ENCODE data around the gene SIMC1. TPM values are rescaled to one million over a fixed set of nuclear protein-coding genes. Genes with fewer than 3 reads are reported as not detected.

SIMC1 gene
- total RNA-seq, 4 donors from 2014 or later: 9.0 to 20.2 (median 13.1) TPM

DNA sequence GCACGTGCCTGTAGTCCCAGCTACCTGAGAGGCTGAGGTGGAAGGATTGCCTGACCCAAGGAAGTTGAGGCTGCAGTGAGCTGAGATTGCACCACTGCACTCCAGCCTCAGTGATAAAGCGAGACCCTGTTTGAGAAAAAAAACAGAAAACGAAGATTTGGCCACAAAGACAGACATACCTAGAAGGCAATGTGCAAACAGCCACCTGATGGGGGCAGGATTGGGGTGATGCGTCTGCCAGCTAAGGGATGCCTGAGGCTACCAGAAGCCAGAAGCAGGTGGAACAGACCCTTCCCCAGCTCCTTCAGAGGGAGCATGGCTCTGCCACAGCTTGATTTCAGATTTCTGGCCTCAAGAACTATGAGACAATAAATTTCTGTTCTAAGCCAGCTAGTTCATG, 153.3 kb downstream of the SIMC1 start:
- no peaks in the 10 kb centered on the region for H3K9me3 ChIP-seq
- no peak for TF ChIP-seq POLR2A (IDR thresholded peaks at IDR 0.05)
- TF ChIP-seq, protein P1, sequence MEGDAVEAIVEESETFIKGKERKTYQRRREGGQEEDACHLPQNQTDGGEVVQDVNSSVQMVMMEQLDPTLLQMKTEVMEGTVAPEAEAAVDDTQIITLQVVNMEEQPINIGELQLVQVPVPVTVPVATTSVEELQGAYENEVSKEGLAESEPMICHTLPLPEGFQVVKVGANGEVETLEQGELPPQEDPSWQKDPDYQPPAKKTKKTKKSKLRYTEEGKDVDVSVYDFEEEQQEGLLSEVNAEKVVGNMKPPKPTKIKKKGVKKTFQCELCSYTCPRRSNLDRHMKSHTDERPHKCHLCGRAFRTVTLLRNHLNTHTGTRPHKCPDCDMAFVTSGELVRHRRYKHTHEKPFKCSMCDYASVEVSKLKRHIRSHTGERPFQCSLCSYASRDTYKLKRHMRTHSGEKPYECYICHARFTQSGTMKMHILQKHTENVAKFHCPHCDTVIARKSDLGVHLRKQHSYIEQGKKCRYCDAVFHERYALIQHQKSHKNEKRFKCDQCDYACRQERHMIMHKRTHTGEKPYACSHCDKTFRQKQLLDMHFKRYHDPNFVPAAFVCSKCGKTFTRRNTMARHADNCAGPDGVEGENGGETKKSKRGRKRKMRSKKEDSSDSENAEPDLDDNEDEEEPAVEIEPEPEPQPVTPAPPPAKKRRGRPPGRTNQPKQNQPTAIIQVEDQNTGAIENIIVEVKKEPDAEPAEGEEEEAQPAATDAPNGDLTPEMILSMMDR (IDR thresholded peaks at IDR 0.05): no peak
- peaks cover 8 to 19% of the 10 kb centered on the region in 2 donors for H3K4me1 ChIP-seq
- no peak for DNase-seq
- no peak overlapping the region for H3K27ac ChIP-seq
- intact Hi-C loops (cut with DNase I): no loop called here
- WGBS, 2 donors: 91 to 92% methylated on average over 4 of the region's 4 CpGs
- H3K27me3 ChIP-seq: no peaks in the 10 kb centered on the region
- H3K36me3 ChIP-seq: peaks cover 11% of the 10 kb centered on the region in 2 donors
- no peak overlapping the region for H3K4me3 ChIP-seq (replicated peaks in 1 of 3)

DNA sequence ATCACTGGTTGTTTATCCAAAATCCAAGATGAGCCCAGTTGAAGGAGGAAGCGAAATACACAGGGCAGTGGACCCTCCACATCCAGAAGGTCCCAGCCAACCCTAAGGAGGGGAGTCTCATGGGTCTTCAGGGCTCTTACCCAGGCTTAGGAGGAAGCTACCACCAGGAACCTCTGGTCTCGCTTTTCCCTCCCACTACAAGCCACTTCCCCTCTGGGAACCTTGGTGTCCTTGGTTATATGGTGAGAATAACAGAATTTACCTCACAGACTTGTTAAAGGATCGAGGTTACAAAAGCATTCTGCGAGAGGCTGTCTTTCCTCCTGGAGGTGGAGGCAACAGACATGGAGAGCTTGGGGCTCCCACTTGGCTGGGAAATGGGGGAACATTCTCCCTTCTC, 153.8 kb downstream of the SIMC1 start:
- DNase-seq: no peak

DNA sequence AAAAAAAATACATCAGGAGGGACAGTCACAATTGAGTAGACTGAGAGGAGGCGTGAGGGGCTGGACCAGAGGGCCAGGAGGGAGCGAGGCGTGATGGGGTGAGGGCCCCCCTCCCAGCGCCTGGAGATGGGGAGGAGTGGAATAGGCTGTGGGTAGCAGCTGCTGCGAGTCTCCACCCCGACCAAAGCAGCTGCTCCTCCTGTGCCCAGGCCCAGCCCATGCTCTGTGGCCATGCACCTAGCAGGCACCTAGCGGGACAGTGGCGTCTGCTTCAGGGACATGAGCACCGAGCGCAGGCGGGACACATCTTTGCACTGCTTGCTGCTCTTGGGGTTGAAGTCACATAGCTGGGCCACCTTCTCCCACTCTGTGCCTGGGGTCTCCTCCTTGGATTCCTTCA, 154.3 kb downstream of the SIMC1 start:
- intact Hi-C loops (cut with DNase I): no loop called here
- no peak overlapping the region for H3K27ac ChIP-seq
- peaks cover 11 to 16% of the 10 kb centered on the region in 2 donors for H3K36me3 ChIP-seq
- WGBS, 2 donors: 86 to 94% methylated on average over 6 to 10 of the region's 11 CpGs
- TF ChIP-seq POLR2A (IDR thresholded peaks at IDR 0.05): no peak
- TF ChIP-seq, protein P1 (IDR thresholded peaks at IDR 0.05): no peak
- no peaks in the 10 kb centered on the region for H3K27me3 ChIP-seq
- no peaks in the 10 kb centered on the region for H3K9me3 ChIP-seq
- H3K4me1 ChIP-seq: peaks cover 6 to 14% of the 10 kb centered on the region in 2 donors
- DNase-seq: no peak
- H3K4me3 ChIP-seq (replicated peaks in 1 of 3): no peak overlapping the region

More for the DNA sequence above, 153.8 kb downstream of the SIMC1 start:
- H3K27ac ChIP-seq: no peak overlapping the region
- intact Hi-C loops (cut with DNase I): no loop called here
- no peak overlapping the region for H3K4me3 ChIP-seq (replicated peaks in 1 of 3)
- H3K27me3 ChIP-seq: no peaks in the 10 kb centered on the region
- peaks cover 8 to 19% of the 10 kb centered on the region in 2 donors for H3K4me1 ChIP-seq
- WGBS, 2 donors: 87 to 91% methylated on average over 4 of the region's 4 CpGs
- H3K36me3 ChIP-seq: peaks cover 11 to 15% of the 10 kb centered on the region in 2 donors
- TF ChIP-seq POLR2A (IDR thresholded peaks at IDR 0.05): no peak
- TF ChIP-seq, protein P1 (IDR thresholded peaks at IDR 0.05): no peak
- no peaks in the 10 kb centered on the region for H3K9me3 ChIP-seq

DNA sequence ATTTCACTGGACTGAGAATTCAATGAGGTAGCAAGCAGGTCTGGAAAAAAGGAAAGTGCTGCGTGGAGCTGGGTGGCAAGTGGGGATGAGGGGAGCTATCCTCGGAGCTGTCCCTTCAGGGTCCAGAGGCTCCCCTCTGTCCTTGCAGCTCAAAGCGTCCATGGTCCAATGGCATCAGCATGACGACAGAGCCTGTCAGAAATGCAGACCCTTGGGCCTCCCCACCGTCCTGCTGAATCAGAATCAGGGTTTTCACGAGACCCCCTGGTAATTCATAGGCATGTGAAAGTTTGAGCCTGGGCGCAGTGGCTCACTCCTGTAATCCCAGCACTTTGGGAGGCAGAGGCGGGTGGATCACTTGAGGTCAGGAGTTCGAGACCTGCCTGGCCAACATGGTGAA, 155.9 kb downstream of the SIMC1 start:
- Histone ChIP-seq H3K4me3 (replicated peaks in 1 of 3) (no peak overlapping the region), H3K4me1 (peaks cover 0 to 9% of the 10 kb centered on the region in 2 donors), H3K27ac (no peak overlapping the region), H3K9me3 (no peaks in the 10 kb centered on the region), H3K27me3 (no peaks in the 10 kb centered on the region), H3K36me3 (peaks cover 11 to 16% of the 10 kb centered on the region in 2 donors)
- 94 to 95% methylated on average over 8 to 9 of the region's 9 CpGs for WGBS, 2 donors
- intact Hi-C loops (cut with DNase I): no loop called here
- TF ChIP-seq, protein P1 (IDR thresholded peaks at IDR 0.05): no peak
- TF ChIP-seq POLR2A (IDR thresholded peaks at IDR 0.05): no peak
- DNase-seq: no peak

DNA sequence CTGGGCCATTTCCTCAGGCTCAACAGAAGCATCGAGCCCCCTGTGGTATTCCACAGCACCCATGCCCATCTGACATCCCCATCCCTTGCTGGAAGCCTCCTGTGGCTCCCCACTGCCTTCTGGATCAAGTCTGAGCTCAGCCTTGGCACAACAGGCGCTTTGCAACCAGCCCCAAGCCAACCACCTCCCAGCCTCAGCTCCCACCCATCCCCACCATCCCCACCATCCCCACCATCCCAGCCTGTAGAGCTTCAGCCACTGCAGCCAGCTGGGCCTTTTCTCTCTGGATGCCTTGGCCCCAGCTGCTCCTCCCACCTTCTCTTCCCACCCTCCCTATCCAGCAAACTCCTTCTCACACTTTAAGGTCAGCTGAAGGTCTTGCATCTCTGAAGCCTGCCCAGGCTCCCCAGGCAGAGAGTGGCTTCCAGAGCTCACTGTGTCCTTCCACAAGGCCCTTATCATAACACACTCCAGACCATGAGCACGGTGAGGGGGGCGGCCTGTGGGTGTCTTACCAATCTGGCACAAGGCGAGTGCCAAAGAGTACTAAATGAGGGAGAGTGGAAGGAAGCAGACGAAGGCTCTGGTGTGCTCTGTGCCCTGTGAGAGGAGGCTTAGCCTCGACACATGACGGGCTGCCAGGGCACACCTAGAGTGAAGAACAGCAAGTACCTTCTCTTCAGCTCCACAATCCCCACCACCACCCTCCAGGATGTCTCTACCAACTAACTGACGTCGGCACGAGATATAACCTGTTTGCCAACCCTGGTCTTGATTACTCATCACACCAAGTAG, 156.9 kb downstream of the SIMC1 start:
- H3K9me3 ChIP-seq: no peaks in the 10 kb centered on the region
- intact Hi-C loops (cut with DNase I): no loop called here
- H3K4me1 ChIP-seq: peaks cover 0 to 4% of the 10 kb centered on the region in 2 donors
- peaks cover 11 to 16% of the 10 kb centered on the region in 2 donors for H3K36me3 ChIP-seq
- DNase-seq: peak; percentile 71 to 74
- WGBS, 2 donors: 74 to 82% methylated on average over 10 to 11 of the region's 11 CpGs
- no peaks in the 10 kb centered on the region for H3K27me3 ChIP-seq
- no peak overlapping the region for H3K27ac ChIP-seq
- no peak overlapping the region for H3K4me3 ChIP-seq (replicated peaks in 1 of 3)
- TF ChIP-seq, protein P1 (IDR thresholded peaks at IDR 0.05): no peak
- no peak for TF ChIP-seq POLR2A (IDR thresholded peaks at IDR 0.05)
